IPS-18c (cell line): ENCODE data around the gene TMEM108.

Source experiments
- H3K4me3 ChIP-seq: 2 replicates; pipeline ENCODE4 v1.7.0; 2013; ENCODE audit warnings: low read depth, mild to moderate bottlenecking, low read length, moderate library complexity; ENCODE audit not compliant: insufficient read depth
- H3K9me3 ChIP-seq: one replicate; pipeline ENCODE4 v1.6.1; 2013; ENCODE audit warnings: mild to moderate bottlenecking, low read length, moderate library complexity; ENCODE audit not compliant: control insufficient read depth, insufficient read depth

The TMEM108 gene

GRCh38 chr3:133092681-133093080, 54.5 kb downstream of the TMEM108 start:
- H3K9me3 ChIP-seq: peaks cover 2% of the 10 kb centered on the region
- no peak overlapping the region for H3K4me3 ChIP-seq

- Histone ChIP-seq H3K9me3 (peaks cover 2% of the 10 kb centered on the region), H3K4me3 (no peak overlapping the region)
These were observed 55.2 kb downstream of the TMEM108 start for GRCh38 chr3:133093366-133093765.

GRCh38 chr3:133096900-133097613, 58.9 kb downstream of the TMEM108 start:
- H3K4me3 ChIP-seq: no peak overlapping the region
- H3K9me3 ChIP-seq: peaks cover 2% of the 10 kb centered on the region

GRCh38 chr3:133103706-133104105, 65.5 kb downstream of the TMEM108 start:
- H3K4me3 ChIP-seq: no peak overlapping the region
- no peaks in the 10 kb centered on the region for H3K9me3 ChIP-seq

- Histone ChIP-seq H3K4me3 (no peak overlapping the region), H3K9me3 (no peaks in the 10 kb centered on the region)
These were observed 68.0 kb downstream of the TMEM108 start for GRCh38 chr3:133106169-133106568.

GRCh38 chr3:133112666-133113065, 74.5 kb downstream of the TMEM108 start:
- no peaks in the 10 kb centered on the region for H3K9me3 ChIP-seq

GRCh38 chr3:133113526-133113925, 75.3 kb downstream of the TMEM108 start:
- Histone ChIP-seq H3K9me3 (no peaks in the 10 kb centered on the region), H3K4me3 (no peak overlapping the region)

More at GRCh38 chr3:133112666-133113065, 74.5 kb downstream of the TMEM108 start:
- H3K4me3 ChIP-seq: no peak overlapping the region

DNA sequence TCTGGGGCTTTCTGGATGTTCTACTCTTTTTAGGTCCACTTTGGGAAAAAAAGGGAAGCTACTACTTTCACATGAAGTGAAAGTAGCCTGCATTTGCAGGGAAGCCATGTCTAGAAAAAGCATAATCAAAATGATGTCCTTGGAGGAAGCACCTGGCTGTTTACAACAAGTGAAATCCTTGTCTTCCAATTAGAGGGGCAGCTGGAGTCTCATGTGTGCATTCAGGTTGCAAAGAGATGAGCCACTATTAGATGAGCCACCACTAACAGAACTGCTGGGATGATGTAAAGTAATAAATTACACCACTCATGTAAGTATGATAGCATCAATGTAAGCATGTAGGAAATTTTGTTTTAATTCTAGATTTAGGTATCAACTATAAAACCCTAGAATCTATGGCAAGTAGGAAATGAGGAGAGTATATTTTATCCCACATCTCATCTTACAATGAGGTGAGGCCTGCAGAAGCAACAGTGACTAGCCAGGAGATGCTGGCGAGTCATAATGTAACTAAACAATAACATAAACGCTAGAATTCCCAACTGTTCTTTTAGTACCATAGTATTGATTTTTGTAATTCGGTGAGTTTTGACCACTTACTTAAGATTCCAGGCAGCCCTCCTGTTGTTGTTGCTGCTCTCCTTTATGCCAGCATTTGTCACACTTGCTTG, 75.9 kb downstream of the TMEM108 start:
- no peak overlapping the region for H3K4me3 ChIP-seq
- H3K9me3 ChIP-seq: no peaks in the 10 kb centered on the region

DNA sequence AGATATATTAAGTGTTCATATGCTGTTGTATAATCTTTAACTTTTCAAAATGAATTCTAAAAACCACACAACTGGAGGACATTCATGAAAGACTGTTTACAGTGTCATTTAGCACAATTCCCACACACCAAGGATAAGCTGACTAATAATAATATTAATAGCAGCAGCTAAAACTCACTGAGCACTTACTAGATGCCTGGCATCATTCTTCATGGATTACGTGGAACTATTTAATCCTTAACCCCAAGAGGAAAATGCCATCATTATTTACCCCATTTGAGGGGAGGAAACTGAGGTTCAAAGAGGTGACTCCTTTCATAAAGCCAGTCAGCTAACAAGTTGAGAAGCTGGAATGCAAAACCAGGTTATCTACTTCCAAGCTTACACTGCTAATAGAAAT, 77.0 kb downstream of the TMEM108 start:
- H3K9me3 ChIP-seq: no peaks in the 10 kb centered on the region
- H3K4me3 ChIP-seq: no peak overlapping the region

DNA sequence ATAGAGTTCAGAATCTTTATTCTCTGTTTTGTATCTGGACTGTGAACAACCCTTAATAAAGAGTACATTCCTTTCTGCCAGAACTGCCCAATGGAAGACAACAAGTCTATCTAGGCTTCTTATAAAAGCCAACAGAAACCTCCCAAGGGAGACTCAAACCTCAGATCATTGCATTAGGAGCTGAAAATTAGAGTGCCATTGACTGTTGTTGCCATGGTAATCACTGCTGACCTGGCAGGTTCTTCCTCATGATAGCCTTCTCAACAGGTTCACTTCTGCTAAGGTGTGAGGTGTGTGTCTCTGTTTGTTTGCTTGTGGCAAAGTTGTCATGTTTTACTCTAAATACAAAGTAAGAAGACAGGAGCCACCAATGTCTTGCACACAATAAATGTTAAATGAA, 79.2 kb downstream of the TMEM108 start:
- Histone ChIP-seq H3K4me3 (no peak overlapping the region), H3K9me3 (no peaks in the 10 kb centered on the region)

DNA sequence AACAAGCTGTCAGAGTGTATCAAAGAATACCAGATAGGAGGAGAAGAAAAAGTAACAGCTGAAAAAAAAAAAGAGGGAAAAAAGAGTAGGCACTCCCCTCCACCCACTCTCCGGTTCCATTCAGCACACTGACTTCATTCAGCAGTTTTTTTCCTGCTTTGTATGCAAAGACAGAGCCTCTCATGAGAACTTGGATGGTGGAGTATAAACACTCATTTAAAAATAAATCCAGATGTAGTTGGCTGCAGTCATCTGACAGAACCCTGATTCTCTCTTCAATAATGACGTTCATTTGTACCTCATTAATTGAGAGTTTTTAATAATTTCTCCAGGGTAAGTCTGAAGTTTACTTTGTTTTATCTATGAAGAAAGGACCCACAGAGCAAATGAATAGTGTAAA, 81.0 kb downstream of the TMEM108 start:
- H3K4me3 ChIP-seq: no peak overlapping the region
- H3K9me3 ChIP-seq: no peaks in the 10 kb centered on the region

DNA sequence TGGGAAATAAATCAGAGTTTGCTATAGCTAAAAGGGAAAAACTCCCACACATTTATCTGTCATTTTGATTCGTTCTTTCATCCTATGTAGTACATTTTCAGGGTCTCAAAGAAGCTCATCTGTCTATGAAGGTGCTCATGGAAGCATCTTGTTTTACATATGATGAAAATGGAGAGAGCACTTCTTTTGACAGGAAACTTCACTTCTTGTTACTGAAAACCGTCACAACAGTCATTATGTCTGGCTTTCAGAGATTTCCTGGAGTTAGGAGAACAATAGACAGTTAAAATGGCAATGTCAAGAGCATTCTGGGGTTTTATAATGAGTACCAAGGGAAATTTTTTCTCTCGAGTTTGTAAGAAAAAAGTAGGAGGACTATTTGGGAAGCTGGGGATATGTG, 83.3 kb downstream of the TMEM108 start:
- H3K9me3 ChIP-seq: no peaks in the 10 kb centered on the region
- H3K4me3 ChIP-seq: no peak overlapping the region

GRCh38 chr3:133123636-133124035, 85.4 kb downstream of the TMEM108 start:
- no peaks in the 10 kb centered on the region for H3K9me3 ChIP-seq
- H3K4me3 ChIP-seq: no peak overlapping the region

DNA sequence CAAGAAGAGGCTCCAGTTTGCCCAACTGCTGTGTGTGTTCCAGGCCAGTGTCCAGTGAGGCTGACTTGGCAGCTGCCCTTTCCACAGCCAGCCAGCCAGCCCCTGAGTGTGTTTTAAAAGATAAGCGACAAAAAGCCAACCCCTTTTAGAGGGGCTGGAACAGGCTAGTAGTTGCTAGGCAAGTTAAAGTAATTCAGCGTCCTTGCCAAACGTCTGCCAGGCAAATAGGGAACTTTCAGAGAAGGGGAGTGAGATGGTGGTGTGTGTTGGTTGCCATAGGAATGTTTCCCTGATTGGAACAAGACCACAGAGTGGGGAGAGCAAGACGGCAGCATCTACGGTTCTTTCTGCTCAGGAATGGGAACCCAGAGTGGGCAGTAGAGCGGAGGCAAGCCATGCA, 86.3 kb downstream of the TMEM108 start:
- Histone ChIP-seq H3K9me3 (no peaks in the 10 kb centered on the region), H3K4me3 (no peak overlapping the region)

- Histone ChIP-seq H3K9me3 (no peaks in the 10 kb centered on the region), H3K4me3 (no peak overlapping the region)
These were observed 87.0 kb downstream of the TMEM108 start for GRCh38 chr3:133125171-133125570.

DNA sequence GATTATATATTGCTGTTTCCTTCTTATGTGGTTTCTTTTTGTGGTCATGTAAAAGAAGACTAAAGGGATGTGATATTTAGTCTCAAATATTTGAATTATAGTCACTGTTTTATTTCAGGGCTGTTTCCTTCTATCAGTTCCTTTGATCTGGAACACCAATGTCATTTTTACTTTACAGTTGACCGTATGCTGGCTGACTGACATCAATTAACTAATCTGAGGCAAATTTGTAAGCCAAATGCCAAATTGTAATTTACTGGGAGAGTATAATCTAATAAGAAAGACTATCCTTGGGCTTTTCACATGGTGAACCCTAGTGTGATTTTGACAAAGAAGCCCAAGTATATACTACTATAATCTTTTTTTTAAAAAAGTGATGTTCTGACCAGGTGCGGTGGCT, 87.6 kb downstream of the TMEM108 start:
- Histone ChIP-seq H3K4me3 (no peak overlapping the region), H3K9me3 (no peaks in the 10 kb centered on the region)

GRCh38 chr3:133127381-133127780, 89.2 kb downstream of the TMEM108 start:
- H3K9me3 ChIP-seq: no peaks in the 10 kb centered on the region
- H3K4me3 ChIP-seq: no peak overlapping the region

GRCh38 chr3:133130168-133130567, 92.0 kb downstream of the TMEM108 start:
- Histone ChIP-seq H3K4me3 (no peak overlapping the region), H3K9me3 (no peaks in the 10 kb centered on the region)

- Histone ChIP-seq H3K4me3 (no peak overlapping the region), H3K9me3 (peaks cover 2% of the 10 kb centered on the region)
These were observed 97.1 kb downstream of the TMEM108 start for GRCh38 chr3:133135306-133135705.
